K562 (cell line): ENCODE measurements around the gene BAIAP2L2. TPM values are rescaled to one million over a fixed set of nuclear protein-coding genes. Genes with fewer than 3 reads are reported as not detected.

Experiments used
- ATAC-seq: fragments of 200-7000 bp; cut with Tn5 transposase; 3 replicates; pipeline ENCODE4 v1.9.1; 2020; ENCODE audit warnings: moderate library complexity
- BruUV-seq: library from RNA; stranded (reverse); fragments of 400-500 nt; replicated peaks from 2 replicates; lab custom pipeline; 2021; lab: Mats Ljungman, UMichigan
- CTCF ChIA-PET: fragments of 300-600 bp; formaldehyde crosslinking; extraction: SDS; loops from one replicate; lab custom pipeline; 2021; ENCODE audit warnings: low intra/inter-chr PET ratio; lab: Yijun Ruan, JAX
- POLR2A ChIA-PET: fragments of 300-600, 350-650 bp; sonication (Branson Sonifier 250); formaldehyde crosslinking; extraction: SDS; loops from one replicate; lab custom pipeline; 2021; ENCODE audit warnings: antibody characterized with exemption, inconsistent platforms; lab: Yijun Ruan, JAX
- DNase-seq, 4 experiments: peaks; one replicate each; pipeline versions ENCODE4 v3.0.0 to v3.0.0-alpha.2; 2011 to 2018; ENCODE audit warnings: low spot score in 3 of 4, mixed read lengths in 3 of 4; ENCODE audit errors: extremely low read depth in 1 of 4
- FAIRE-seq: peaks from 2 replicates; lab custom pipeline; 2011; peaks lifted over from hg19 to GRCh38; lab: Jason Lieb, UNC
- H2AFZ ChIP-seq: 2 replicates; pipeline ENCODE4 v1.6.0; 2011; ENCODE audit warnings: low read depth, low read length, control low read depth, inconsistent platforms
- H3K27ac ChIP-seq: fragments of 200-600 bp; 3 replicates; pipeline ENCODE4 v1.8.0; 2011; ENCODE audit warnings: low read depth, mild to moderate bottlenecking, control low read depth, inconsistent platforms, low read length, moderate library complexity, mixed read lengths; ENCODE audit errors: extremely low read depth
- H3K27me3 ChIP-seq, 2 experiments: fragments of 300-600 bp in 1 of 2; 2 replicates in 1 of 2; 3 replicates in 1 of 2; pipeline versions ENCODE4 v1.6.0 to v1.8.0; 2011; ENCODE audit warnings: inconsistent platforms in 2 of 2, low read length in 2 of 2, mild to moderate bottlenecking in 1 of 2, mixed read lengths in 1 of 2, moderate library complexity in 1 of 2; ENCODE audit not compliant: control insufficient read depth in 2 of 2, insufficient read depth in 2 of 2
- H3K36me3 ChIP-seq: fragments of 300-600 bp; 3 replicates; pipeline ENCODE4 v1.8.0; 2011; ENCODE audit warnings: mild to moderate bottlenecking, low read length, inconsistent platforms; ENCODE audit not compliant: control insufficient read depth, insufficient read depth
- H3K4me1 ChIP-seq, 2 experiments: fragments of 200-600 bp in 1 of 2; replicated peaks in 1 of 2; 2 replicates in 1 of 2; 3 replicates in 1 of 2; pipeline versions ENCODE4 v1.5.1 to v1.8.0; 2011; ENCODE audit warnings: inconsistent platforms in 2 of 2, low read length in 2 of 2, mild to moderate bottlenecking in 1 of 2, mixed read lengths in 1 of 2, moderate library complexity in 1 of 2; ENCODE audit not compliant: control insufficient read depth in 2 of 2, insufficient read depth in 2 of 2
- H3K4me2 ChIP-seq: 2 replicates; pipeline ENCODE4 v1.6.1; 2011; ENCODE audit warnings: low read length, control low read depth, inconsistent platforms, mixed read lengths; ENCODE audit not compliant: insufficient read depth
- H3K4me3 ChIP-seq: fragments of 200-600 bp; sonication (generic), shearing (Covaris generic); 2 replicates; pipeline ENCODE4 v1.5.1; 2016; ENCODE audit warnings: control low read depth, inconsistent platforms
- H3K79me2 ChIP-seq: fragments of 200-600 bp; 3 replicates; pipeline ENCODE4 v1.8.0; 2011; ENCODE audit warnings: low read length, inconsistent platforms; ENCODE audit not compliant: control insufficient read depth, insufficient read depth
- H3K9ac ChIP-seq, 2 experiments: 2 replicates each; pipeline versions ENCODE4 v1.6.0 to v1.6.1; 2011; ENCODE audit warnings: low read depth in 2 of 2, low read length in 2 of 2, control low read depth in 1 of 2, inconsistent platforms in 1 of 2, mild to moderate bottlenecking in 1 of 2, mixed read lengths in 1 of 2; ENCODE audit not compliant: insufficient read depth in 1 of 2
- H3K9me1 ChIP-seq: one replicate; pipeline ENCODE4 v1.6.0; 2011; ENCODE audit warnings: inconsistent platforms, mild to moderate bottlenecking, low read length, moderate library complexity; ENCODE audit not compliant: control insufficient read depth, insufficient read depth
- H3K9me3 ChIP-seq: replicated peaks from 2 replicates; pipeline ENCODE4 v1.5.1; 2011; ENCODE audit warnings: low read depth, low read length, inconsistent platforms; ENCODE audit not compliant: control insufficient read depth, insufficient read depth
- H4K20me1 ChIP-seq: replicated peaks from 2 replicates; pipeline ENCODE4 v1.6.1; 2011; ENCODE audit warnings: low read length, inconsistent platforms, mixed read lengths; ENCODE audit not compliant: control insufficient read depth, insufficient read depth
- SETDB1 ChIP-seq: IDR thresholded peaks from one replicate; pipeline ENCODE4 v1.6.1; 2012; ENCODE audit warnings: low read length, control low read depth, inconsistent platforms
- ZNF785 ChIP-seq: fragments of 250-450 bp; sonication (Bioruptor Pico); IDR thresholded peaks from 2 replicates; pipeline ENCODE4 v1.4.0; 2020; ENCODE audit warnings: mild to moderate bottlenecking
- WGBS: fragments of 100-300 bp; shearing (Covaris generic); methylation state at CpG from one replicate; pipeline ENCODE4 v1.1.6; 2016; ENCODE audit warnings: low coverage, mixed read lengths; ENCODE audit not compliant: insufficient coverage; ENCODE audit errors: missing lambda C conversion rate; 5-methylcytosine and 5-hydroxymethylcytosine counted together
- in situ Hi-C: fragments of 300-500 bp; cut with MboI; formaldehyde crosslinking; loops from 4 replicates; pipeline ENCODE4 v1.15.0; 2018; ENCODE audit warnings: inconsistent platforms, mixed read lengths
- intact Hi-C: fragments of 100-400 bp; cut with micrococcal nuclease; formaldehyde crosslinking; loops from 2 replicates; pipeline ENCODE4 v1.14.2; 2022
- polyA plus RNA-seq, 8 experiments: library from polyadenylated mRNA; depleted of rRNA in 4 of 8; stranded (reverse) in 5 of 8; unstranded in 3 of 8; fragments of >200 nt; fragmentation: Nextera tagmentation in 2 of 8; fragmentation: Illumina TruSeq in 1 of 8; extraction: Ambion mirVana in 2 of 8; extraction: Trizol in 1 of 8; gene quantifications; 2 replicates each; pipeline versions ENCODE4 v1.2.1 to v1.2.3, GENCODE V29; 2011 to 2014; ENCODE audit warnings: inconsistent platforms in 1 of 8, missing spikeins in 1 of 8
- total RNA-seq, 7 experiments: library from RNA; depleted of rRNA in 6 of 7; stranded (reverse); fragments of >200 nt in 6 of 7; fragmentation: Illumina TruSeq in 2 of 7; extraction: Trizol in 2 of 7; gene quantifications; 2 replicates each; pipeline versions ENCODE4 v1.2.1 to v1.2.3, GENCODE V29; 2011 to 2021; ENCODE audit warnings: low replicate concordance in 1 of 7
- TF ChIP-seq, protein P1 (sequence below): sonication (generic); formaldehyde crosslinking; IDR thresholded peaks from 2 replicates; pipeline ENCODE4 v1.8.0; 2022; ENCODE audit warnings: mild to moderate bottlenecking, low read depth, missing genetic modification reagents

The BAIAP2L2 gene
- total and polyA plus RNA-seq, 9 of the 15 experiments (the other 6 are each of a cell fraction or from before 2014, with no cell fraction given) = 0.04 to 0.22 (median 0.07) TPM; not detected in 4

DNA sequence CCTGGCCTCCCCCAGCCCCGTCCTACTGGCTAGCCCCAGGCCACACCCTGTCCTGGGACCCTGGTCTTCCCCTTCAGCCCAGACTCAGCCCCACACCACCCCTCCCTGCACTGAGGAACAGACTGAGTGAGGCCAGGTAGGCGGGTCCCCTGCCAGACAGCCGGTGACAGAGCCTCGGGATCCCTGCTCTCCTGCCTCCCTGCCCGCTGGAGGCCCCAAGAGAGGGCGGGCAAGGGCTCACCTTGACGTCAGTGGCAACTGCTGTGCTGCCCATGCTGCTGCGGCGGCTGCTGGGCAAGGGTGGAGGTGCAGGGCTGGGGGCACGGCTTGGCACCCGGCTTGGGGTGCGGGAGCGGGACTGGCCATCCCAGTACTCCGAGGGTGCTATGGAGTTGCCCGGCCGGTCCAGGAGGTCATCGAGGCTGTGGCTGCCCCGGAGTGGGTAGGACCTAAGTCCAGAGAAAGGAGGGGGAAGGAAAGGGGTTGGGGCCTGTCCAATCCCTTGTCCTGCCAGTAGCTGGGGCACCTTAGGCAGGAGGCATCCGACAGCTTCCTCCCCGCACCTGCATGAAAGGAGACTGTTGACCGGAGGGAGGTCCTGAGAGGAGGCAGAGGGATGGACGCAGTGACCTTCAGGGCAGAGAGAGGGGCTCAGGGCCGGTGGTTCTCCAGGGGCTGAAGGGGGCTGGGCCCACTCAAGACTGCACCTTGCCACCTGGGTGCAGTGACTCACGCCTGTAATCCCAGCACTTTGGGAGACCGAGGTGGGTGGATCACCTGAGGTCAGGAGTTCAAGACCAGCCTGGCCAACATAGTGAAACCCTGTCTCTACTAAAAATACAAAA, 24.3 kb downstream of the BAIAP2L2 start:
- intact Hi-C loops (no loop called here), in situ Hi-C loops (no loop called here)
- no peak overlapping the region for H3K9ac ChIP-seq
- peaks cover 2 to 37% of the 10 kb centered on the region in 2 experiments; a peak in 2 of 5 replicates for H3K27me3 ChIP-seq
- no peaks in the 10 kb centered on the region for H3K79me2 ChIP-seq
- no peaks in the 10 kb centered on the region for H4K20me1 ChIP-seq
- no peak for FAIRE-seq
- no peak overlapping the region for H3K27ac ChIP-seq
- no peak for TF ChIP-seq SETDB1
- TF ChIP-seq, protein P1, sequence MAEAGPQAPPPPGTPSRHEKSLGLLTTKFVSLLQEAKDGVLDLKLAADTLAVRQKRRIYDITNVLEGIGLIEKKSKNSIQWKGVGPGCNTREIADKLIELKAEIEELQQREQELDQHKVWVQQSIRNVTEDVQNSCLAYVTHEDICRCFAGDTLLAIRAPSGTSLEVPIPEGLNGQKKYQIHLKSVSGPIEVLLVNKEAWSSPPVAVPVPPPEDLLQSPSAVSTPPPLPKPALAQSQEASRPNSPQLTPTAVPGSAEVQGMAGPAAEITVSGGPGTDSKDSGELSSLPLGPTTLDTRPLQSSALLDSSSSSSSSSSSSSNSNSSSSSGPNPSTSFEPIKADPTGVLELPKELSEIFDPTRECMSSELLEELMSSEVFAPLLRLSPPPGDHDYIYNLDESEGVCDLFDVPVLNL (CRISPR knock-in tag) = no peak
- no peak for TF ChIP-seq ZNF785 (CRISPR knock-in tag)
- TF ChIP-seq, all 486 proteins: peak for 0
- Histone ChIP-seq H2AFZ (no peak overlapping the region), H3K9me1 (no peaks in the 10 kb centered on the region), H3K4me3 (no peak overlapping the region), H3K36me3 (no peaks in the 10 kb centered on the region), H3K4me1 (peaks cover 0 to 49% of the 10 kb centered on the region in 2 experiments; a peak in 2 of 5 replicates), H3K4me2 (no peak overlapping the region), H3K9me3 (no peaks in the 10 kb centered on the region)
- BruUV-seq = no TSS peak
- ChIA-PET POLR2A (interaction anchor here (0.6 kb wide), 2 partner anchors 17 to 106 kb away, joined by 3 read pairs; no protein-coding TSS in a partner anchor), CTCF (no interaction called here)
- WGBS = 22% methylated on average over 12 of the region's 25 CpGs
- DNase-seq (peak in 2 of 4 experiments; percentile 32 to 48), ATAC-seq (no peak; the same call in 2 of the 3 replicates)
